ENCODE measurements around the gene AKIRIN1. TPM values are rescaled to one million over a fixed set of nuclear protein-coding genes. Genes with fewer than 3 reads are reported as not detected.
"Not testable (repeated sequence)": the region's sequence is repeated elsewhere in the genome, so short reads cannot be mapped to it uniquely, and the experiment has no call there.

Gene AKIRIN1
- polyA plus RNA-seq, 1 of the 3 experiments (the other 2 are of a cell fraction): 37.0 TPM

- H3K9ac ChIP-seq: no peak overlapping the region
- H3K4me3 ChIP-seq (ENCODE audit: low read depth in 2 of 2, low read length in 1 of 2): no peak overlapping the region
- H3K9me3 ChIP-seq: no peaks in the 10 kb centered on the region
- H3F3A ChIP-seq (replicated peaks; ENCODE audit: insufficient read depth): no peaks in the 10 kb centered on the region
- no peaks in the 10 kb centered on the region for H3K27me3 ChIP-seq (ENCODE audit: insufficient read depth)
- no peaks in the 10 kb centered on the region for H4K20me1 ChIP-seq (ENCODE audit: insufficient read depth)
- ChIA-PET POLR2A (no interaction called here), CTCF (no interaction called here)
- TF ChIP-seq, protein P1, sequence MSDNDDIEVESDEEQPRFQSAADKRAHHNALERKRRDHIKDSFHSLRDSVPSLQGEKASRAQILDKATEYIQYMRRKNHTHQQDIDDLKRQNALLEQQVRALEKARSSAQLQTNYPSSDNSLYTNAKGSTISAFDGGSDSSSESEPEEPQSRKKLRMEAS (IDR thresholded peaks at IDR 0.05; ENCODE audit: low read depth): no peak
- TF ChIP-seq IRF3 (IDR thresholded peaks at IDR 0.05; ENCODE audit: low read depth, low read length) (no peak), GABPA (IDR thresholded peaks at IDR 0.05; ENCODE audit: low read depth) (no peak)
- TF ChIP-seq, protein P2, sequence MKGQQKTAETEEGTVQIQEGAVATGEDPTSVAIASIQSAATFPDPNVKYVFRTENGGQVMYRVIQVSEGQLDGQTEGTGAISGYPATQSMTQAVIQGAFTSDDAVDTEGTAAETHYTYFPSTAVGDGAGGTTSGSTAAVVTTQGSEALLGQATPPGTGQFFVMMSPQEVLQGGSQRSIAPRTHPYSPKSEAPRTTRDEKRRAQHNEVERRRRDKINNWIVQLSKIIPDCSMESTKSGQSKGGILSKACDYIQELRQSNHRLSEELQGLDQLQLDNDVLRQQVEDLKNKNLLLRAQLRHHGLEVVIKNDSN (IDR thresholded peaks at IDR 0.05; ENCODE audit: borderline replicate concordance, low read depth): no peak
- TF ChIP-seq, protein P3, sequence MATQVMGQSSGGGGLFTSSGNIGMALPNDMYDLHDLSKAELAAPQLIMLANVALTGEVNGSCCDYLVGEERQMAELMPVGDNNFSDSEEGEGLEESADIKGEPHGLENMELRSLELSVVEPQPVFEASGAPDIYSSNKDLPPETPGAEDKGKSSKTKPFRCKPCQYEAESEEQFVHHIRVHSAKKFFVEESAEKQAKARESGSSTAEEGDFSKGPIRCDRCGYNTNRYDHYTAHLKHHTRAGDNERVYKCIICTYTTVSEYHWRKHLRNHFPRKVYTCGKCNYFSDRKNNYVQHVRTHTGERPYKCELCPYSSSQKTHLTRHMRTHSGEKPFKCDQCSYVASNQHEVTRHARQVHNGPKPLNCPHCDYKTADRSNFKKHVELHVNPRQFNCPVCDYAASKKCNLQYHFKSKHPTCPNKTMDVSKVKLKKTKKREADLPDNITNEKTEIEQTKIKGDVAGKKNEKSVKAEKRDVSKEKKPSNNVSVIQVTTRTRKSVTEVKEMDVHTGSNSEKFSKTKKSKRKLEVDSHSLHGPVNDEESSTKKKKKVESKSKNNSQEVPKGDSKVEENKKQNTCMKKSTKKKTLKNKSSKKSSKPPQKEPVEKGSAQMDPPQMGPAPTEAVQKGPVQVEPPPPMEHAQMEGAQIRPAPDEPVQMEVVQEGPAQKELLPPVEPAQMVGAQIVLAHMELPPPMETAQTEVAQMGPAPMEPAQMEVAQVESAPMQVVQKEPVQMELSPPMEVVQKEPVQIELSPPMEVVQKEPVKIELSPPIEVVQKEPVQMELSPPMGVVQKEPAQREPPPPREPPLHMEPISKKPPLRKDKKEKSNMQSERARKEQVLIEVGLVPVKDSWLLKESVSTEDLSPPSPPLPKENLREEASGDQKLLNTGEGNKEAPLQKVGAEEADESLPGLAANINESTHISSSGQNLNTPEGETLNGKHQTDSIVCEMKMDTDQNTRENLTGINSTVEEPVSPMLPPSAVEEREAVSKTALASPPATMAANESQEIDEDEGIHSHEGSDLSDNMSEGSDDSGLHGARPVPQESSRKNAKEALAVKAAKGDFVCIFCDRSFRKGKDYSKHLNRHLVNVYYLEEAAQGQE (IDR thresholded peaks at IDR 0.05; ENCODE audit: low read depth, low read length): no peak
- peaks cover 0 to 3% of the 10 kb centered on the region in 2 experiments for H3K36me3 ChIP-seq (replicated peaks in 1 of 2; ENCODE audit: control insufficient read depth in 1 of 2, insufficient read depth in 2 of 2, low read length in 1 of 2)
- no peak overlapping the region for H3K27ac ChIP-seq (ENCODE audit: low read depth in 2 of 2, low read length in 1 of 2)
- H3K4me2 ChIP-seq: no peak overlapping the region
- no peaks in the 10 kb centered on the region for H3K4me1 ChIP-seq (ENCODE audit: control insufficient read depth in 1 of 2, insufficient read depth in 2 of 2, low read depth in 1 of 2, low read length in 1 of 2)
- no peak overlapping the region for H2AFZ ChIP-seq (ENCODE audit: low read depth)
- H3K79me2 ChIP-seq (ENCODE audit: insufficient read depth): no peaks in the 10 kb centered on the region
- DNase-seq: no peak
- no peaks in the 10 kb centered on the region for H3K9me2 ChIP-seq
- WGBS (ENCODE audit: low lambda C conversion rate): 78% methylated on average over 5 of the region's 5 CpGs
Observed at GRCh38 chr1:39017266-39017665, 26.2 kb downstream of the AKIRIN1 start.

- WGBS (ENCODE audit: low lambda C conversion rate): 29% methylated on average over 1 of the region's 1 CpG
Observed at GRCh38 chr1:39020494-39020893, 29.4 kb downstream of the AKIRIN1 start.

More at GRCh38 chr1:39020494-39020893, 29.4 kb downstream of the AKIRIN1 start:
- H3K9ac ChIP-seq; CTCF ChIA-PET; H3K9me2 ChIP-seq; H3K4me1 ChIP-seq (ENCODE audit: control insufficient read depth in 1 of 2, insufficient read depth in 2 of 2, low read depth in 1 of 2, low read length in 1 of 2); H2AFZ ChIP-seq (ENCODE audit: low read depth); DNase-seq; H3K27me3 ChIP-seq (ENCODE audit: insufficient read depth); H3F3A ChIP-seq (replicated peaks; ENCODE audit: insufficient read depth); H3K4me3 ChIP-seq (ENCODE audit: low read depth in 2 of 2, low read length in 1 of 2); H3K79me2 ChIP-seq (ENCODE audit: insufficient read depth); POLR2A ChIA-PET; H3K27ac ChIP-seq (ENCODE audit: low read depth in 2 of 2, low read length in 1 of 2); H4K20me1 ChIP-seq (ENCODE audit: insufficient read depth); H3K9me3 ChIP-seq; H3K36me3 ChIP-seq (replicated peaks in 1 of 2; ENCODE audit: control insufficient read depth in 1 of 2, insufficient read depth in 2 of 2, low read length in 1 of 2); H3K4me2 ChIP-seq: not testable (repeated sequence)
